Raji (cell line): ENCODE measurements around the gene SELENOV.
A peak's percentile ranks its signal among the peaks of the same experiment; 100 is the strongest.

Experiments used
- POLR2A ChIP-seq: IDR thresholded peaks from 2 replicates; pipeline ENCODE4 v1.6.1; 2011; ENCODE audit warnings: low read depth, low read length, control low read depth; ENCODE audit not compliant: insufficient read depth

The SELENOV gene

GRCh38 chr19:39525205-39525604 is 10.3 kb downstream of the SELENOV start:
- no peak for TF ChIP-seq POLR2A

GRCh38 chr19:39531834-39532232 is 16.9 kb downstream of the SELENOV start:
- no peak for TF ChIP-seq POLR2A

GRCh38 chr19:39532233-39533002 is 17.5 kb downstream of the SELENOV start, which contains the start of gene EID2B:
Gene EID2B, minus strand, starts transcription at chr19:39532852. Its CDS starts 50 bp downstream, at chr19:39532802.
- TF ChIP-seq POLR2A: peak; percentile 95

- no peak for TF ChIP-seq POLR2A
Observed at GRCh38 chr19:39533003-39533512, 18.1 kb downstream of the SELENOV start.

GRCh38 chr19:39533791-39534190 is 18.9 kb downstream of the SELENOV start:
- no peak for TF ChIP-seq POLR2A

- no peak for TF ChIP-seq POLR2A
Observed at GRCh38 chr19:39539165-39539517, 24.2 kb downstream of the SELENOV start.

GRCh38 chr19:39539518-39540332 is 24.8 kb downstream of the SELENOV start, which contains the start of gene EID2:
Gene EID2, minus strand, starts transcription at chr19:39540161. Its CDS starts 82 bp downstream, at chr19:39540079.
- TF ChIP-seq POLR2A: peak; percentile 92

- TF ChIP-seq POLR2A: no peak
Observed at GRCh38 chr19:39540333-39540673, 25.4 kb downstream of the SELENOV start.

- TF ChIP-seq POLR2A: no peak
Observed at GRCh38 chr19:39542206-39542605, 27.3 kb downstream of the SELENOV start.

- no peak for TF ChIP-seq POLR2A
Observed at GRCh38 chr19:39543477-39543857, 28.5 kb downstream of the SELENOV start.

- no peak for TF ChIP-seq POLR2A
Observed at GRCh38 chr19:39544226-39544903, 29.4 kb downstream of the SELENOV start.

GRCh38 chr19:39544911-39545310 is 30.0 kb downstream of the SELENOV start:
- no peak for TF ChIP-seq POLR2A

- TF ChIP-seq POLR2A: no peak
Observed at GRCh38 chr19:39546599-39546998, 31.7 kb downstream of the SELENOV start.

GRCh38 chr19:39550197-39550596 is 35.3 kb downstream of the SELENOV start:
- TF ChIP-seq POLR2A: no peak

GRCh38 chr19:39553082-39553652 is 38.2 kb downstream of the SELENOV start:
- TF ChIP-seq POLR2A: no peak

- no peak for TF ChIP-seq POLR2A
Observed at GRCh38 chr19:39554701-39555311, 39.9 kb downstream of the SELENOV start.
